PFSK-1 (cell line): ENCODE results near the gene RPS28.

Experiments used
- FOXP2 ChIP-seq: optimal IDR thresholded peaks from 2 replicates; pipeline ENCODE3; 2011; ENCODE audit warnings: borderline replicate concordance, control low read depth, inconsistent platforms; ENCODE audit not compliant: insufficient read depth; ENCODE audit errors: extremely low read length, extremely low read depth
- POLR2AphosphoS5 ChIP-seq: IDR thresholded peaks from 2 replicates; pipeline ENCODE4 v1.6.1; 2012; ENCODE audit warnings: low read depth, mild to moderate bottlenecking, control low read depth, low read length, moderate library complexity
- SIN3A ChIP-seq: IDR thresholded peaks from 2 replicates; pipeline ENCODE4 v1.6.1; 2012; ENCODE audit warnings: mild to moderate bottlenecking, low read length, moderate library complexity, borderline replicate concordance; ENCODE audit not compliant: insufficient read depth
- TAF1 ChIP-seq: IDR thresholded peaks from 2 replicates; pipeline ENCODE4 v1.6.1; 2012; ENCODE audit warnings: low read length, control low read depth, borderline replicate concordance; ENCODE audit not compliant: insufficient read depth
- TF ChIP-seq, protein P1 (sequence below), 2 experiments: IDR thresholded peaks; 2 replicates each; pipeline versions ENCODE4 v1.6.1 to v1.8.0; 2011 to 2012; ENCODE audit warnings: low read depth in 2 of 2, low read length in 2 of 2, control low read depth in 1 of 2, inconsistent platforms in 1 of 2, mild to moderate bottlenecking in 1 of 2, moderate library complexity in 1 of 2; ENCODE audit not compliant: insufficient read depth in 1 of 2

RPS28 gene

DNA sequence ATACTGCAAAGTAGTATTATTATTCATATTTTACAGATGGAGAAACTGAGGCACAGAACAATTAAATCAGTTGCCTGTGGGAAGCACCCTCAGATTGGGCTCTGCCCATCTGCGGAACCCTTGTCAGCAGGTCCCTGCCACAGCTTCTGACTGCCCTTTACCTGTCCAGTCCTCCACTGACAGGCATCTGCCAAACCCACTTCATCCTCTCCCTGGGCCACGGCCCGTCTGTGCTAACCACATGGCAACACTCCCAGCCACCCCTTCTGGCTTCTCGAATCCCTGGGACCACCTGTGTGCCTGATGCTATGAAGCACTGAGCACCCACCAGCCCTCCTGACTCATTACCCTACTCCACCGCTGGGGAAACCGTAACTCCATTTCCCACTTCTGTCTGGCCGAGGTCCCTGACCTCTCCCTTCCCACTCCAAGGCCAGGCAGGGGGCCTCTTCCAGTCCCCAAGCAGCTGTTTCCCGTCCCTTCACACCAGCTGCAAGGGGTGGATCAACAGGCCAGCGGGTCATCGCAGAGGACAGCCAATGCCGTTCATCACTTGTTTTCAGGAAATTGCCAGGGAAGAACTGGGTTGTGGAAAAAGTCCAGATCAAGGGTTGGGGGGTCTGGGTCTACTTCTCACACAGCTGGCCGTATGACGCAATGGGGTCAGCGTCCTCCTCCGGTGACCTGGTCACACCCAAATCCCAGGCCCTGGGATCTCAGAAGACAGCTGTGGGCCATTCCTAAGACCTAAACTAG is 19.2 kb downstream of the RPS28 start:
- TF ChIP-seq FOXP2, result no peak
- TF ChIP-seq, protein P1, sequence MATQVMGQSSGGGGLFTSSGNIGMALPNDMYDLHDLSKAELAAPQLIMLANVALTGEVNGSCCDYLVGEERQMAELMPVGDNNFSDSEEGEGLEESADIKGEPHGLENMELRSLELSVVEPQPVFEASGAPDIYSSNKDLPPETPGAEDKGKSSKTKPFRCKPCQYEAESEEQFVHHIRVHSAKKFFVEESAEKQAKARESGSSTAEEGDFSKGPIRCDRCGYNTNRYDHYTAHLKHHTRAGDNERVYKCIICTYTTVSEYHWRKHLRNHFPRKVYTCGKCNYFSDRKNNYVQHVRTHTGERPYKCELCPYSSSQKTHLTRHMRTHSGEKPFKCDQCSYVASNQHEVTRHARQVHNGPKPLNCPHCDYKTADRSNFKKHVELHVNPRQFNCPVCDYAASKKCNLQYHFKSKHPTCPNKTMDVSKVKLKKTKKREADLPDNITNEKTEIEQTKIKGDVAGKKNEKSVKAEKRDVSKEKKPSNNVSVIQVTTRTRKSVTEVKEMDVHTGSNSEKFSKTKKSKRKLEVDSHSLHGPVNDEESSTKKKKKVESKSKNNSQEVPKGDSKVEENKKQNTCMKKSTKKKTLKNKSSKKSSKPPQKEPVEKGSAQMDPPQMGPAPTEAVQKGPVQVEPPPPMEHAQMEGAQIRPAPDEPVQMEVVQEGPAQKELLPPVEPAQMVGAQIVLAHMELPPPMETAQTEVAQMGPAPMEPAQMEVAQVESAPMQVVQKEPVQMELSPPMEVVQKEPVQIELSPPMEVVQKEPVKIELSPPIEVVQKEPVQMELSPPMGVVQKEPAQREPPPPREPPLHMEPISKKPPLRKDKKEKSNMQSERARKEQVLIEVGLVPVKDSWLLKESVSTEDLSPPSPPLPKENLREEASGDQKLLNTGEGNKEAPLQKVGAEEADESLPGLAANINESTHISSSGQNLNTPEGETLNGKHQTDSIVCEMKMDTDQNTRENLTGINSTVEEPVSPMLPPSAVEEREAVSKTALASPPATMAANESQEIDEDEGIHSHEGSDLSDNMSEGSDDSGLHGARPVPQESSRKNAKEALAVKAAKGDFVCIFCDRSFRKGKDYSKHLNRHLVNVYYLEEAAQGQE (IDR thresholded peaks at IDR 0.05; ENCODE audit: insufficient read depth in 1 of 2, low read depth in 2 of 2, low read length in 2 of 2), result no peak
- no peak for TF ChIP-seq SIN3A
- no peak for TF ChIP-seq TAF1
- TF ChIP-seq POLR2AphosphoS5, result no peak

DNA sequence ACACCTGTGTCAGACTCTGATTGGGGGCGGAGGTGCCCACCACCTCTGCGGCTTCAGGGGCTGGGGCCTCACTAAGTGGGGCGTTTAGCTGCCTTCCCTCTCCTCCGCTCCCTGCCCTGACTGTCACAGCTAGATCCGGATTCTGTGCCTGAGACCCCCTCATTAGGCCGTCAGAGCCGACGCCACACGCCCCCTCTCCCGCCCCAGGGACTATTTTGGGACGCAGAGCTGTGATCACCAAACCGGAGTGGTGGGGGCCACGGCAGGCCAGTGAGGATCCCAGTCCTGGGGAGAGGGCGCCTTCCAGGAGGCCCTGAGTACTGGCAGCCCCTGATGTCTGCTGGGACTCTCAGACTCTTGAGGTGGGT is 21.0 kb downstream of the RPS28 start:
- no peak for TF ChIP-seq SIN3A
- TF ChIP-seq FOXP2, result no peak
- no peak for TF ChIP-seq TAF1
- no peak for TF ChIP-seq POLR2AphosphoS5
- TF ChIP-seq, protein P1 (IDR thresholded peaks at IDR 0.05; ENCODE audit: insufficient read depth in 1 of 2, low read depth in 2 of 2, low read length in 2 of 2), result no peak

GRCh38 chr19:8342684-8343482 is 21.6 kb downstream of the RPS28 start, which contains the start of gene KANK3:
KANK3 (minus strand) TSS chr19:8343262; CDS start chr19:8337828, 5,434 bp downstream.
- TF ChIP-seq SIN3A, result no peak
- no peak for TF ChIP-seq TAF1
- no peak for TF ChIP-seq POLR2AphosphoS5
- TF ChIP-seq, protein P1 (IDR thresholded peaks at IDR 0.05; ENCODE audit: insufficient read depth in 1 of 2, low read depth in 2 of 2, low read length in 2 of 2), result no peak
- no peak for TF ChIP-seq FOXP2

DNA sequence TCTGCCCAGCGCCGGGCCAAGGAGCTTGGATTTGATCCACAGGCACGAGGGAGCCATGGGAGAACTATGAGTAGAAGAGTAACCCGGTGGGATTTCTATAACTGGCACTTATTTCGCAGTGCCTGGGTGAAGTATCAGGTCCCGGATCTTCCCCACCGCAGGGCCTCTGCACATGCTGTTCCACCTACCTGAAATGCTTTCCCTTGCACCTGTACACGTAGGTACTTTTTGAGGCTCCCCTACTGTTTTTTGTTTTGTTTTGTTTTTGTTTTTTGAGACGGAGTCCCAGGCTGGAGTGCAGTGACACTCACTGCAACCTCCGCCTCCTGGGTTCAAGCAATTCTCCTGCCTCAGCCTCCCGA is 22.2 kb downstream of the RPS28 start:
- no peak for TF ChIP-seq SIN3A
- TF ChIP-seq, protein P1 (IDR thresholded peaks at IDR 0.05; ENCODE audit: insufficient read depth in 1 of 2, low read depth in 2 of 2, low read length in 2 of 2), result no peak
- no peak for TF ChIP-seq FOXP2
